ENCODE results near the gene U2AF2.

U2AF2 gene

GRCh38 chr19:55668603-55669348 is 13.9 kb downstream of the U2AF2 start:
- H3K79me1 ChIP-seq (ENCODE audit: low read depth, low read length): peaks cover 47% of the 10 kb centered on the region
- no peak overlapping the region for H2BK12ac ChIP-seq (ENCODE audit: low read length)
- H3K4me2 ChIP-seq (ENCODE audit: insufficient read depth, low read length, poor library complexity, severe bottlenecking): no peak overlapping the region
- no peak overlapping the region for H3K23ac ChIP-seq (ENCODE audit: low read depth, low read length, poor library complexity)
- H3K4me3 ChIP-seq (ENCODE audit: low read length in 2 of 2): no peak overlapping the region
- no peak overlapping the region for H3K9ac ChIP-seq (ENCODE audit: low read depth, low read length, poor library complexity)
- H3K27me3 ChIP-seq (ENCODE audit: control insufficient read depth in 3 of 3, insufficient read depth in 3 of 3, low read depth in 1 of 3, low read length in 3 of 3): no peaks in the 10 kb centered on the region
- H3K4ac ChIP-seq (ENCODE audit: low read length): no peak overlapping the region
- H2BK5ac ChIP-seq (ENCODE audit: low read length): no peak overlapping the region
- peaks cover 5 to 6% of the 10 kb centered on the region in 2 donors for H3K4me1 ChIP-seq (ENCODE audit: control insufficient read depth in 2 of 2, insufficient read depth in 1 of 2, low read depth in 1 of 2, low read length in 2 of 2)
- no peak overlapping the region for H4K91ac ChIP-seq (ENCODE audit: low read depth, low read length, poor library complexity)
- no peak overlapping the region for H2BK120ac ChIP-seq (ENCODE audit: low read depth, low read length)
- H4K8ac ChIP-seq (ENCODE audit: low read depth, low read length): no peak overlapping the region
- no peak overlapping the region for H3K18ac ChIP-seq (ENCODE audit: low read length)
- no peak overlapping the region for H2AK5ac ChIP-seq (ENCODE audit: low read depth, low read length)
- no peaks in the 10 kb centered on the region for H3K9me3 ChIP-seq (replicated peaks in 1 of 2; ENCODE audit: control insufficient read depth in 2 of 2, insufficient read depth in 1 of 2, low read depth in 1 of 2, low read length in 2 of 2)
- no peak overlapping the region for H2BK15ac ChIP-seq (ENCODE audit: low read length)
- no peak overlapping the region for H2AFZ ChIP-seq (ENCODE audit: low read length)
- no peak overlapping the region for H3K14ac ChIP-seq (ENCODE audit: low read length)
- H3K27ac ChIP-seq (replicated peaks; ENCODE audit: low read length): no peak overlapping the region
- no CpG with 5 or more reads among the region's 30 CpGs for WGBS, 2 donors (ENCODE audit: extremely low coverage in 2 of 2, insufficient read length in 2 of 2, insufficient replicate concordance in 1 of 2)
- no peak for DNase-seq (ENCODE audit: low spot score)
- H3K36me3 ChIP-seq (replicated peaks in 1 of 2; ENCODE audit: control insufficient read depth in 2 of 2, insufficient read depth in 2 of 2, low read length in 2 of 2): peaks cover 62 to 91% of the 10 kb centered on the region in 2 donors

DNA sequence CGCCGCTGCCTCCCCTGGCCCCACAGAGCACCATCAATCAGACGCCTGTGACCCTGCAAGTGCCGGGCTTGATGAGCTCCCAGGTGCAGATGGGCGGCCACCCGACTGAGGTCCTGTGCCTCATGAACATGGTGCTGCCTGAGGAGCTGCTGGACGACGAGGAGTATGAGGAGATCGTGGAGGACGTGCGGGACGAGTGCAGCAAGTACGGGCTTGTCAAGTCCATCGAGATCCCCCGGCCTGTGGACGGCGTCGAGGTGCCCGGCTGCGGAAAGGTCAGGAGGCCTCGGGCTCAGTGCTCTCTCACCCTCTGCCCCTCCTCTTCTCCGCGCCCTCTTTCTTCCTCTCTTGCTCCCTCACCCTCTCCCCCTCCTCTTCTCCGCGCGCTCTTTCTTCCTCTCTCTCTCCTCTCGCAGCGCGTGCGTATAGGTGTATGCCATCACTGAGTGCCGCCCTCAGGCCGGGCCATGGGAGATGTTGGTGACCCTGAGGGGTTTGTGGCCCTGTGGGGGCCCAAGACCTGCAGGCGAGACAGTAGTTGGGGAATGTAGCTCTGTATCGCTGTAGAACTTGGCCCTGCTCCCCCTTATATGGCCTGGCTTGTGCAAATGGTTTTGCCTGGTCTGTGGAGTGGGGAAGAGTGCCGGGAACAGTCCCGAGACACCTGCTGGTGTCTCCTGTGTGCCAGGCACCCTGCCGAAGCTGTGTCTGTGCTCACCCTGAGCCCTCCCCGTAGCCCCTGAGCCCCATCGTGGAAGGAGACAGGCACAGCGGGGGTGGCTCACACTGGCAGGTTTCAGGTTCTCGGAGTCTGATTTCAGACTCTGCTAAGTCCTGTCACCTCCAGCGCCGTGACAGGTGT is 14.8 kb downstream of the U2AF2 start:
- H3K23ac ChIP-seq (ENCODE audit: low read depth, low read length, poor library complexity): no peak overlapping the region
- peak overlapping the region; percentile 70 for H3K9ac ChIP-seq (ENCODE audit: low read depth, low read length, poor library complexity)
- H3K27me3 ChIP-seq (ENCODE audit: control insufficient read depth in 3 of 3, insufficient read depth in 3 of 3, low read depth in 1 of 3, low read length in 3 of 3): no peaks in the 10 kb centered on the region
- peak overlapping the region; percentile 95 for H2AK5ac ChIP-seq (ENCODE audit: low read depth, low read length)
- no peak overlapping the region for H3K27ac ChIP-seq (replicated peaks; ENCODE audit: low read length)
- H3K14ac ChIP-seq (ENCODE audit: low read length): no peak overlapping the region
- no peaks in the 10 kb centered on the region for H3K9me3 ChIP-seq (replicated peaks in 1 of 2; ENCODE audit: control insufficient read depth in 2 of 2, insufficient read depth in 1 of 2, low read depth in 1 of 2, low read length in 2 of 2)
- H3K4me1 ChIP-seq (ENCODE audit: control insufficient read depth in 2 of 2, insufficient read depth in 1 of 2, low read depth in 1 of 2, low read length in 2 of 2): peaks cover 5 to 10% of the 10 kb centered on the region in 2 donors
- H2BK15ac ChIP-seq (ENCODE audit: low read length): peak overlapping the region; percentile 89
- H3K18ac ChIP-seq (ENCODE audit: low read length): no peak overlapping the region
- WGBS, 2 donors (ENCODE audit: extremely low coverage in 2 of 2, insufficient read length in 2 of 2, insufficient replicate concordance in 1 of 2): no CpG with 5 or more reads among the region's 43 CpGs
- peak overlapping the region; percentile 96 for H2BK120ac ChIP-seq (ENCODE audit: low read depth, low read length)
- H4K91ac ChIP-seq (ENCODE audit: low read depth, low read length, poor library complexity): no peak overlapping the region
- peaks cover 39% of the 10 kb centered on the region for H3K79me1 ChIP-seq (ENCODE audit: low read depth, low read length)
- peak overlapping the region; percentile 100 for H2BK12ac ChIP-seq (ENCODE audit: low read length)
- peak overlapping the region; percentile 82 for H4K8ac ChIP-seq (ENCODE audit: low read depth, low read length)
- H3K4me3 ChIP-seq (ENCODE audit: low read length in 2 of 2): no peak overlapping the region
- H3K4ac ChIP-seq (ENCODE audit: low read length): no peak overlapping the region
- peak overlapping the region; percentile 11 for H2BK5ac ChIP-seq (ENCODE audit: low read length)
- DNase-seq (ENCODE audit: low spot score): no peak
- H2AFZ ChIP-seq (ENCODE audit: low read length): no peak overlapping the region
- no peak overlapping the region for H3K4me2 ChIP-seq (ENCODE audit: insufficient read depth, low read length, poor library complexity, severe bottlenecking)
- H3K36me3 ChIP-seq (replicated peaks in 1 of 2; ENCODE audit: control insufficient read depth in 2 of 2, insufficient read depth in 2 of 2, low read length in 2 of 2): peaks cover 55 to 87% of the 10 kb centered on the region in 2 donors

DNA sequence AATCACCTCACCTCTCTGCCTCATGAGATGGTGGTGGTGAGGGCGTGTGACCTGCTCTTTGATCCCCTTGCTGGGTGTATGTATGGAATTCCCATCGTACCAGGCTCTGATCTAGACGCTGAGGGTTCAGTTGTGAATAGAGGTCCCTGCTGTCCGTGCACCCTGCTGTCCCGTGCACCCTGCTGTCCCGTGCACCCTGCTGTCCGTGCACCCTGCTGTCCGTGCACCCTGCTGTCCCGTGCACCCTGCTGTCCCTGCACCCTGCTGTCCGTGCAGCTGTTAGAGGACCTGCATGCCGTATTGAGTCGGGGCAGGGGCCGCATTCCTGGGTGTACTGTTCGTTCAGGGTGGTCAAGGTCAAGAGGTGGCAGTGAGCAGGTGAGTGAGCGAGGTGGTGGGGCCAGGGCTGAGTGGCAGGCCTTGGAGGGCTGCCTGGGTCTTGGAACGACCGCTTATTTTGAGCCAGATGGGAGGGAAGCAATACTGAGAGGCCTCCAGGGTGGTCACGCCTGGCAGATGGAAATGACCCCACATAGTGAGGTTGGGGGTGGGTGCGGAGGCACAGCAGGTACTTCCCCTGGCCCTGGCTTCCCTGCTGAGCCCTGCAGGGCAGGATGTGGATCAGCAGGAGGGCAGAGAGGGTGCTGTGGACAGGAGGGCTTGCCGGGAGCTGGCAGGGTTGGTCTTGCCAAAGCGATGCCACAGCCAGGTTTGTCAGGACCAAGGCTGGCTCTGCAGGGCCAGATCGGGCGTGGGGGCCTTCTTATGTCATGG is 15.6 kb downstream of the U2AF2 start:
- peak overlapping the region; percentile 100 for H4K8ac ChIP-seq (ENCODE audit: low read depth, low read length)
- peak overlapping the region; percentile 95 for H2AK5ac ChIP-seq (ENCODE audit: low read depth, low read length)
- H3K4ac ChIP-seq (ENCODE audit: low read length): peak overlapping the region; percentile 100
- H2BK12ac ChIP-seq (ENCODE audit: low read length): peak overlapping the region; percentile 100
- peak overlapping the region; percentile 89 for H2BK15ac ChIP-seq (ENCODE audit: low read length)
- WGBS, 2 donors (ENCODE audit: extremely low coverage in 2 of 2, insufficient read length in 2 of 2, insufficient replicate concordance in 1 of 2): no CpG with 5 or more reads among the region's 23 CpGs
- H3K9me3 ChIP-seq (replicated peaks in 1 of 2; ENCODE audit: control insufficient read depth in 2 of 2, insufficient read depth in 1 of 2, low read depth in 1 of 2, low read length in 2 of 2): no peaks in the 10 kb centered on the region
- peaks cover 5 to 13% of the 10 kb centered on the region in 2 donors for H3K4me1 ChIP-seq (ENCODE audit: control insufficient read depth in 2 of 2, insufficient read depth in 1 of 2, low read depth in 1 of 2, low read length in 2 of 2)
- peak overlapping the region; percentile 100 for H3K14ac ChIP-seq (ENCODE audit: low read length)
- H3K36me3 ChIP-seq (replicated peaks in 1 of 2; ENCODE audit: control insufficient read depth in 2 of 2, insufficient read depth in 2 of 2, low read length in 2 of 2): peaks cover 55 to 81% of the 10 kb centered on the region in 2 donors
- peak overlapping the region; percentile 96 for H2BK120ac ChIP-seq (ENCODE audit: low read depth, low read length)
- peak overlapping the region; percentile 96 for H3K9ac ChIP-seq (ENCODE audit: low read depth, low read length, poor library complexity)
- H3K23ac ChIP-seq (ENCODE audit: low read depth, low read length, poor library complexity): peak overlapping the region; percentile 100
- peaks cover 35% of the 10 kb centered on the region for H3K79me1 ChIP-seq (ENCODE audit: low read depth, low read length)
- no peak overlapping the region for H3K27ac ChIP-seq (replicated peaks; ENCODE audit: low read length)
- peak overlapping the region; percentile 99 for H3K18ac ChIP-seq (ENCODE audit: low read length)
- DNase-seq (ENCODE audit: low spot score): no peak
- peak overlapping the region; percentile 100 for H4K91ac ChIP-seq (ENCODE audit: low read depth, low read length, poor library complexity)
- H2BK5ac ChIP-seq (ENCODE audit: low read length): peak overlapping the region; percentile 11
- H2AFZ ChIP-seq (ENCODE audit: low read length): no peak overlapping the region
- peak overlapping the region; percentile 25 for H3K4me2 ChIP-seq (ENCODE audit: insufficient read depth, low read length, poor library complexity, severe bottlenecking)
- H3K27me3 ChIP-seq (ENCODE audit: control insufficient read depth in 3 of 3, insufficient read depth in 3 of 3, low read depth in 1 of 3, low read length in 3 of 3): no peaks in the 10 kb centered on the region
- H3K4me3 ChIP-seq (ENCODE audit: low read length in 2 of 2): peak overlapping the region in 1 of 2 donors; percentile 4
